ENCODE results near the gene NUDCD3.

Gene NUDCD3

GRCh38 chr7:44402401-44403060, 87.9 kb downstream of the NUDCD3 start:
- in situ Hi-C loops (cut with MboI; ENCODE audit: low sequenced_read_pairs), result no loop called here

DNA sequence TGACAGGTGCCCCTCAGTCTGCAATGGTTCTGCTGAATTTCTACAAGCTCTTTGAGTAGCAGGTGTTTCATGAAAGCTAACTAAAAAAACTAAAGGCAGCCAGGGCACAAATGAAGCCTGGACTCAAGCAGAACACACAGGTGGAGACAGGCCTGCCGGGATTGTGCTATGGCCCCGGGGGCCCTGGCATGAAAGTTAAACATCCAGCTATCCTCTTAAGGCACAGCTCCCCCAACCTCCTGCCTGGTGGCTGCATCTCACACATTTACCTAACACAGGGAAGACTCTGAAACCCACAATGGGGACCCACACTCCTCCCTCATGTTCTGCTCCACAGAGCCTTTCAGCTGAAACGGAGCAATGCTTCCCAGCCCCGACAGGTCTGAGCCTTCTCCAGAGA, 88.8 kb downstream of the NUDCD3 start:
- in situ Hi-C loops (cut with MboI; ENCODE audit: low sequenced_read_pairs), result no loop called here

GRCh38 chr7:44400033-44400511, 90.4 kb downstream of the NUDCD3 start:
- in situ Hi-C loops (cut with MboI; ENCODE audit: low sequenced_read_pairs), result no loop called here

DNA sequence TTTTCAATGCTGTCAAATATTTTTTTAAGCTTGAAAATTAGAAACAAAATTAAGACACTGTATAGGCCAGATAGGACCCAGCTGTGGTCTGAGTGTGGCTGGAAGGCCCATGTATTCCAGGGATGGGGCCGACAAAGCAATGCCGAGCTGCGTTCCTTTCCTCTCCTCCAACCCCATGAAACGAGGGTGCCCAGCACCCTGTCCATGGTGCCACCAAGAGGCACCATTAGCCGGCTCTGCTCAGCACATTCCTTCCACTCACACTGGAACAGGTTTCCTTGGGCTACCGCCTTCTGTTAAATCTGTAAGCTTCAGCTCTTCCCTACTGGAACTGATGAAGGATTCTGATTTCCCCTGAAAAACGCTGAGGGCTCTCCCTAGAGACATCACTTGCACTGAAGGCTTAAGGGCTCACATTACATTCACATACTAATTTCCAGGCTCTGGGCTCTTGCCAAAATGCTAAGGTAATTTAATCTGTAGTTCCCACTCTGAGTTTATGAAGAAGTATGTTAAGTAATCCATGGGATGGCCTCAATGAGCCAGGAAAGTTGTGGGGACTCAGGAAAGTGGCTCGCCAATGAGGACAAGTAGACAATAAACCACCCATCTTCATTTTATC, 91.4 kb downstream of the NUDCD3 start:
- in situ Hi-C loops (cut with MboI; ENCODE audit: low sequenced_read_pairs), result no loop called here

DNA sequence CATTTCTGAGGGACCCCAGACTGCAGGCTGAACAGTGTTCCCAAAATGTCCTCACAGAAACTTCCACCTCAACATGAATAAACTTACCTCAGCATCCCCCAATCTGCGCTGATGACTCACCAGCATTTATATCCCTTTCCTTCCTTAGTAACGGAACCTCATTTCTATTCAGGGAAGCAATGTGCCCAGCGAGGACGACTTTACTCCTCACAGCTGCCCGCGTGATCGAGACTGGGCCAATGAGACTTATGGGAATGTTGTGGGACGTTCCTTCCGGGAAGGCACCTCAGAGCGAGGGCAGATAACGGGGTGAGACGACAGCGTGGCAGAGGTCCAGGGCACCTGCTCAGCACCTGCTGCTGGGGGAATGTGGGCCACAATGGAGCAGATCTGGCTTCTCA, 91.9 kb downstream of the NUDCD3 start:
- in situ Hi-C loops (cut with MboI; ENCODE audit: low sequenced_read_pairs), result no loop called here

GRCh38 chr7:44396931-44397545, 93.4 kb downstream of the NUDCD3 start:
- in situ Hi-C loops (cut with MboI; ENCODE audit: low sequenced_read_pairs), result no loop called here

GRCh38 chr7:44396496-44396895, 94.0 kb downstream of the NUDCD3 start:
- in situ Hi-C loops (cut with MboI; ENCODE audit: low sequenced_read_pairs), result no loop called here

GRCh38 chr7:44395067-44395466, 95.4 kb downstream of the NUDCD3 start:
- in situ Hi-C loops (cut with MboI; ENCODE audit: low sequenced_read_pairs), result no loop called here

- in situ Hi-C loops (cut with MboI; ENCODE audit: low sequenced_read_pairs), result no loop called here
Measured at GRCh38 chr7:44394636-44395035, 95.8 kb downstream of the NUDCD3 start.

- in situ Hi-C loops (cut with MboI; ENCODE audit: low sequenced_read_pairs), result no loop called here
Measured at GRCh38 chr7:44394112-44394447, 96.4 kb downstream of the NUDCD3 start.

DNA sequence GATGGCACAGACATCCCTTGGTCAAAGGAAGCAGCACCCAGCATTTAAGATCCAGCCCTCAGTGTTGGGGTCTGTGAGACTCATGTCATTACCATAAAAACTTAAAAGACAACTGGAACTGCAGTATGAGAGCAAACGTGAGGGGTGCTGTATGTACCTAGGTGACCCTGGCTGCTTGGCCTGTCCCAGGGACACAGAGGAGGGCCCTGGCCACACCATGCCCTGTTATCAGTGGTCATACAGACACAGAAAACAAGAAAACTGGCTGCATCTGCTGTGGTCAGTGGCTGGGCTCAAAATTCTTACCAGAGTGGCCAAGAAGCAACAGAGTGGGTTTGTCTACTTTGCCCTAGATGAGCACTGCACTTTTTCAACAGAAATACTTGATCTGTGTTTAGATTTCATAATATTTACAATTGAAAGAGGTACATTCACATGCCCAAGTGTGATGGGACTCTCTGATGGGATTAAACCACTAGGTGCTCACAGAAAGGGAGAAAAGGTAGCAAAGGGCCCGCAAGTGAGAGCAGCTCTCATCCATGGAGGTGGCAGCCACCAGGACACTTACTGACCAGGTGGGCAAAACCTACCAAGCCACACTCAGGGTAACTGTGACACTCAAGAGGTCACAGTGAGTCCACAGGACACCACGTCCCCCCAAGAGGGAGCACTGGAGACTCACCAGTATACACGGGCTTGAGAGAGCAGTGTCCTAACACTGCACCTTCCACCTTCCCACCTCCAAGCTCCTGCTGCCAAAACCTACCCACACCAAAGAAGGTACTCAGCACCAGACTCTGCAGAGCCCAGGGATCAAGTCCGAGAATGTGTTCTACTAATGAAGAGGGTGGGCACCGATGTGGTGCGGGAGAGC, 97.0 kb downstream of the NUDCD3 start:
- in situ Hi-C loops (cut with MboI; ENCODE audit: low sequenced_read_pairs), result no loop called here

DNA sequence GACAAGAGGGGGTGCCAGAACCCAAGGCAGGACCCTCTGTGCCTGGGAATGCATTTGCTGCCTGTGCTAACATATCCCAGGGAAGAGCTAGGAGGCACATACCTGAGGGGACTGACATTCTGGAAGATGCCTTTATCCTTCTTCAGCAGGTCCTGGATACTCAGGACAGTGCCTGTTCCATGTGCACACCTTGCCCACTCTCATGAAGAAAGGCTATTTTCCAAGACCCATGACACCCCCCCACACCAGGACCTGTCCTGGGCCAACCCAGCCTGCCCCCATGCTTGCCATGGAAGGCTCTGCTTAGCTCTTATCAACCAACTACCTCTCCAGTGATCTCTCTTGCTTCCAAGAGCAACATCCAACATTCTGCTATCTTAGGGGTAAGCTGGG, 97.8 kb downstream of the NUDCD3 start:
- in situ Hi-C loops (cut with MboI; ENCODE audit: low sequenced_read_pairs), result no loop called here

DNA sequence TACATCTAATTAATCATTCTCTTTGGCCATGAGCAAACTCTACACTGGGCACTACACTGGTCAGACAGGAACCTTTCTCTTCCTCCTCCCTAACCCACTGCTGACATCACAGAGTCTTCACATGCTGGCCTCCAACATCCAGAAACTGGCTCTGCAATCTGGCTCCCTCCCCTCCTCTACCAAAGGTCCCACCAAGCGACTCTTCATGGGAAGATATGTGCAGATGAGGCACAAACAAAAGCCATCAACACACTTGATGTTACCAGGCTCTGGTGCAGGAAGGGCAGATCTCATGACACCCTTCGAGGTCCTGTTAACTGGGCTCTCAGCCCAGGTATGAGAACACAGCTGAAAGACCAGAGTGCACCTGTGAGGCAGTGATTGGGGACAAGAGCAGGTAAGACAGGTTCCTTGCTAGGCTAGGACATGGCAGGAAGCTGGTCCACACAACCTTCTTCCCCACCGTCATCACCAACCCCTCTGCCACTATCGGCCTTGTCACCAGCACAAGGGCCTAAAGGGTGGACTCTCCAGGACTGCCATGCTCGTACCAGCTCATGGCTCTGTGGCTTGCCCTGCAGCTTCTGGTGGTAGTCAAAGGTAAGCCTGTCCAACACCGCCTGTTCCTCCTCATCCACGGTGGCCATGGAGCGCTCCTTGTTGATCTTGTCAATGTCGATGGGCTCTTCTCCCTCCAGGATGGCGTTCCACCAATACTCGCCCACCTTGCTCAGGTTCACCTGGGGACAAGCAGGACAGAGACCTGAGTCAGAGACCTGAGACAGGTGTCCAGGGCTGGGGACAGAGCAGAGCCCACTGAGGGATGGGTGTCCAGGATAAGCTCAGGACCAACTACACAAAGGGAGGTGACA, 98.5 kb downstream of the NUDCD3 start:
- in situ Hi-C loops (cut with MboI; ENCODE audit: low sequenced_read_pairs), result no loop called here

GRCh38 chr7:44391171-44391570, 99.3 kb downstream of the NUDCD3 start:
- in situ Hi-C loops (cut with MboI; ENCODE audit: low sequenced_read_pairs), result no loop called here

- in situ Hi-C loops (cut with MboI; ENCODE audit: low sequenced_read_pairs), result no loop called here
Measured at GRCh38 chr7:44390701-44391100, 99.8 kb downstream of the NUDCD3 start.

DNA sequence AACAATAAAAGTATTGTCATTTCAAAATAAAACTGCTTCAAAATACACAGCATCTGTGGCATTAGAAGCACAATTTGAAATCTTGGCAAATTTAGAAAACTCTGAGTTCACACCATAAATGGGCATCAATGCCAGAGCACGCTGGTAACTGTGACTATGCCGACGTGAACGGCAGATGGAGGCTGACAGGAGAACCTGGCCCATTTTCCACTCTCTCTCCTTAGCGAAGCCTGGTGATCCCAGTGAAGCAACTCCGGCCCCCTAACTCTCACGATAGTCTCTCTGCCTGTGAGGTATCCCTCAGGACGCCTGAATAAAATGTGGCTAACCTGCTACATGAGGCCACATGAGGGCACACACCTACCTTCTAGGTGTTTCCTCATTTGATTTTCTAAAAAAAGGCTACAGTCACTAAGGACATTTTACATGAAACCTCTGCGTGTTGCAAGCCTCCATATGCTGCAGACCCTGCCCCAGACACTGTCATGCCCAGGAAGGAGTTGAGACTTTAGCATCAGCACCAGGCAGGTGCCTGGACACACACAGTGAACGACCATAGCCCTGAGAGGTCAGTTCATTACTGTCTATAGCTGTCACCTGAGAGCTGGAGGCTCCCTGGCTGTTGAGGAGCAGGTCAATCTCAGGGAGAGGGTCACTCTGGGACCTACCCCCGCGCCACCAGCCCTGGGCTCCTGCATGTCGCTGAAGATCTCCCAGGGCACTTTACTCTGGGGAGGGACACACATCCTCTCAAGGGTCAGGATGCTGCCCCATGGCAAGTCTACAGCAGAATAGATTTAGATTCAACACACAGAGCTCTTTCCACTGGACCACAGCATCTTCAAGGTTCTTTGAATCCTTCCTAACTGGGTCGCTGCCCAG, 102.1 kb downstream of the NUDCD3 start:
- in situ Hi-C loops (cut with MboI; ENCODE audit: low sequenced_read_pairs), result no loop called here

GRCh38 chr7:44387389-44387788, 103.1 kb downstream of the NUDCD3 start:
- in situ Hi-C loops (cut with MboI; ENCODE audit: low sequenced_read_pairs), result no loop called here

DNA sequence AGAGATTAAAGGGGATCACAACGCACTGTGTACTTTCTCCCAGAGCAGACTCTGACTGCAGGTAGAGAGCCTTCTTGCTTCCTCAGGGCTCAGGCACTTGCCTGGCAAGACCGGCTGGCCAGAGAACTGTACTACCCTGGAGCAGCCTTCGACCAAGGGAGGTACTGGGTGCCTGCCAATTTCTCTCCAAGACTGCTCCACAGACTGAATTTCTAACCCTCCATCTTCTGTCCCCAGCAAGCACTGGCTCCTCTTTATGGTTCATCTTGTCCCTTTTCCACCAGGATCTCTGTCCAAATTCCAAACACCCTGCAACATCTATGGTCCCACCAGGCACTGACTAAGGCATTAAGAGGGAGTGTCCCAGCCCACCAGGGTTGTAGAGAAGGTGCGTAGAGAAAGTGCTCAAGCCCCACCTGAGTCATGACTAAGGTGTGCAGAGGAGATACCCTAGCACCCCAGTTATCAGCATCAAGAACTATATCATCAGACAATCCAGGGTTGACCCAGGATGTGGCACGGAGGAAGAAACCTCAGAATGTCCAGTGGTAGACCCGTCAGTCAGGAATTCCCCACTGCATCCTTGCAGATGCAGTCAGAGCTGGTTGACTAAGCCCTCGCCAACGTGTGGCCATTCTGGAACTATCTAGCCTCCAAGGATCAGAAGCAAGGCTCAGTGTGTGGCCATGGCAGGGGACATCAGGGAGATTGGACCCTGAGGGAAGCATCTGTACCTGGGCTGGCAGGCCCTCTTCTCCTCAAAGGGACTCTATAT, 104.1 kb downstream of the NUDCD3 start:
- in situ Hi-C loops (cut with MboI; ENCODE audit: low sequenced_read_pairs), result no loop called here
